ENCODE data around the gene PAFAH1B2.

PAFAH1B2 gene

DNA sequence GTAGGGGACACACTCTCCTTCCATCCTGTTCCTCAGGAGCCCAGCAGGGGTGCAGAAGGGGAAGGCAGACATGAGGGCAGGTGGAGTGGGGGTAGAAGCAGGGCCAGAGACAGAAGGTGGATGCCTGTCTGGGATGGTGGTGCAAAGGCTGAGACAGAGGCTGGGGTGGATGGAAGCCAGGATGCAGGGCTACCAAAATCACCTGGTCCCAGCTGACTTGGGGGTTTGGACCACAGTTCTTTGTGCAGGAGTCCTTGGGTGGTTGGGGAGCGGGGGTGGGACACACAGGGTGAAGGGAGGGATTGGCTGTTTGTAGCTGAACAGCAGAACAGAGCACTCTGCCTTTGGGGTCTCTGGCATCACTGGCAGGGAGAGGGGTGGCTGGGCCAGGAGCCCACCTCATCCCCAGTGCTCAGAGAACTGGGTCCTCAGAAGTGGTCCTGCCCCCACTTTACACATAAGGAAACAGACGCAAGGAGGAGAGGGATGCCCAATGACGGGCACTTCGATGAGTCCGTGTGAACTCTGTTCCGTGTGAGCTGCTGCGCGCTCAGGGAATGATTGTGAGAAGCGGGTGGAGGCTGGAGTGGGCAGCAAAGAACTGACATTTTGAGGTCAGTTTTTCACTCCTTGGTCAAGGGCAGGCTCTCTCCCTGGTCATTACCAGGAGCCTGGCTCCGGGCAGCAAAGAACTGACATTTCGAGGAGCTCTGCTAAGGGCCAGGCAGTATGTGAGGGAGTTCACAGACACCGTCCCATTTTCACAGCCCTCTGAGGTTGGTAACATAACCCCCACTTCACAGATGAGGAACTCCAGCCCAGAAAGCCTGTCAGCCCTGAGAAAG is 56.9 kb downstream of the PAFAH1B2 start:
- H3K4me2 ChIP-seq (ENCODE audit: low read length) = no peak overlapping the region
- no peak overlapping the region for H3K4me3 ChIP-seq (ENCODE audit: low read length)
- no peaks in the 10 kb centered on the region for H3K9me2 ChIP-seq (replicated peaks; ENCODE audit: control insufficient read depth, low read length)
- peaks cover 4% of the 10 kb centered on the region; the same call in 1 of the 2 replicates for H3K36me3 ChIP-seq (ENCODE audit: control insufficient read depth, low read length)
- H3F3A ChIP-seq (ENCODE audit: control insufficient read depth, insufficient read depth) = no peaks in the 10 kb centered on the region
- H3K9me3 ChIP-seq (ENCODE audit: control insufficient read depth, insufficient read depth, low read length) = no peaks in the 10 kb centered on the region
- no peak for TF ChIP-seq EZH2phosphoT487 (IDR thresholded peaks at IDR 0.05; ENCODE audit: borderline replicate concordance, low read length)
- TF ChIP-seq, protein P1, sequence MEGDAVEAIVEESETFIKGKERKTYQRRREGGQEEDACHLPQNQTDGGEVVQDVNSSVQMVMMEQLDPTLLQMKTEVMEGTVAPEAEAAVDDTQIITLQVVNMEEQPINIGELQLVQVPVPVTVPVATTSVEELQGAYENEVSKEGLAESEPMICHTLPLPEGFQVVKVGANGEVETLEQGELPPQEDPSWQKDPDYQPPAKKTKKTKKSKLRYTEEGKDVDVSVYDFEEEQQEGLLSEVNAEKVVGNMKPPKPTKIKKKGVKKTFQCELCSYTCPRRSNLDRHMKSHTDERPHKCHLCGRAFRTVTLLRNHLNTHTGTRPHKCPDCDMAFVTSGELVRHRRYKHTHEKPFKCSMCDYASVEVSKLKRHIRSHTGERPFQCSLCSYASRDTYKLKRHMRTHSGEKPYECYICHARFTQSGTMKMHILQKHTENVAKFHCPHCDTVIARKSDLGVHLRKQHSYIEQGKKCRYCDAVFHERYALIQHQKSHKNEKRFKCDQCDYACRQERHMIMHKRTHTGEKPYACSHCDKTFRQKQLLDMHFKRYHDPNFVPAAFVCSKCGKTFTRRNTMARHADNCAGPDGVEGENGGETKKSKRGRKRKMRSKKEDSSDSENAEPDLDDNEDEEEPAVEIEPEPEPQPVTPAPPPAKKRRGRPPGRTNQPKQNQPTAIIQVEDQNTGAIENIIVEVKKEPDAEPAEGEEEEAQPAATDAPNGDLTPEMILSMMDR (IDR thresholded peaks at IDR 0.05; ENCODE audit: low read depth, low read length, poor library complexity, severe bottlenecking) = no peak
- H4K20me1 ChIP-seq (ENCODE audit: control insufficient read depth, insufficient read depth, low read depth, low read length) = no peaks in the 10 kb centered on the region
- H3K79me2 ChIP-seq (ENCODE audit: control insufficient read depth, low read length) = no peaks in the 10 kb centered on the region
- no peaks in the 10 kb centered on the region for H3K27me3 ChIP-seq (ENCODE audit: control insufficient read depth, low read length)
- no peak overlapping the region for H3K27ac ChIP-seq (ENCODE audit: low read depth, low read length)
- no peaks in the 10 kb centered on the region for H3K4me1 ChIP-seq (ENCODE audit: control insufficient read depth, low read length)

DNA sequence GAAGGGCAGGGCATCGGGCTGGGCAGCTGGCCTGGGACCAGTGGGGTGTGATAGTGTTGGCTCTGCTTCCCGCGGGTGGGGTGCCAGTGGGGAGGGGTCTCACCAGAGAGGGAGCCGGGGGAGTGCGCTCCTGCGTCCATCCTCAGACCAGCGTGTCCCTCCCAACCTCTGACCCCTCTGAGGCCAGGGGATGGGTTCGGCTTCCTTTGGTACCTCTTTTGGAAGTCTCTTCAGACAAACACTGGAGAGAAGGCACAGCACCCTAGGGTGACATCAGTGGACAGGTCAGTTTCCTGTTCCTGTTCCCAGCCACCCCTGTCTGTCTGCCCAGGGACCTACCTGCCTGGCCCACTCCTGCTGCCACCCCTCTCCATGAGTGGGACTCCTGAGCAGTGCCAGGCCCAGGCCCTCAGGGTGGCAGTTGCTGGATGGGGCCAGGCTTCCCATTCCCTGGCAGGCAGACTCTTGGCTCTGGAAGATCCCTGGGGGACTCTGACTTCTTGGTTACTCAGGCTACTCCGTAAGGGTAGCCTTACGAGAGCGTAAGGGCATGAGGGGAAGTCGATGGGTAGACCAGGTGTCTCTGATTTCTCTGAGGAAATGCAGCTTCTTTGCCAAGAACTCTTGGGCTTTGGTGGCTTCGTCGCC is 57.7 kb downstream of the PAFAH1B2 start:
- Histone ChIP-seq H3K4me3 (ENCODE audit: low read length) (no peak overlapping the region), H3K27ac (ENCODE audit: low read depth, low read length) (no peak overlapping the region), H3K4me2 (ENCODE audit: low read length) (no peak overlapping the region), H3K27me3 (ENCODE audit: control insufficient read depth, low read length) (no peaks in the 10 kb centered on the region), H3K79me2 (ENCODE audit: control insufficient read depth, low read length) (no peaks in the 10 kb centered on the region), H3F3A (ENCODE audit: control insufficient read depth, insufficient read depth) (no peaks in the 10 kb centered on the region), H3K9me3 (ENCODE audit: control insufficient read depth, insufficient read depth, low read length) (no peaks in the 10 kb centered on the region), H3K4me1 (ENCODE audit: control insufficient read depth, low read length) (no peaks in the 10 kb centered on the region), H4K20me1 (ENCODE audit: control insufficient read depth, insufficient read depth, low read depth, low read length) (no peaks in the 10 kb centered on the region), H3K36me3 (ENCODE audit: control insufficient read depth, low read length) (peaks cover 4% of the 10 kb centered on the region; the same call in 1 of the 2 replicates), H3K9me2 (replicated peaks; ENCODE audit: control insufficient read depth, low read length) (no peaks in the 10 kb centered on the region)
- TF ChIP-seq, protein P1 (IDR thresholded peaks at IDR 0.05; ENCODE audit: low read depth, low read length, poor library complexity, severe bottlenecking) = no peak
- no peak for TF ChIP-seq EZH2phosphoT487 (IDR thresholded peaks at IDR 0.05; ENCODE audit: borderline replicate concordance, low read length)

DNA sequence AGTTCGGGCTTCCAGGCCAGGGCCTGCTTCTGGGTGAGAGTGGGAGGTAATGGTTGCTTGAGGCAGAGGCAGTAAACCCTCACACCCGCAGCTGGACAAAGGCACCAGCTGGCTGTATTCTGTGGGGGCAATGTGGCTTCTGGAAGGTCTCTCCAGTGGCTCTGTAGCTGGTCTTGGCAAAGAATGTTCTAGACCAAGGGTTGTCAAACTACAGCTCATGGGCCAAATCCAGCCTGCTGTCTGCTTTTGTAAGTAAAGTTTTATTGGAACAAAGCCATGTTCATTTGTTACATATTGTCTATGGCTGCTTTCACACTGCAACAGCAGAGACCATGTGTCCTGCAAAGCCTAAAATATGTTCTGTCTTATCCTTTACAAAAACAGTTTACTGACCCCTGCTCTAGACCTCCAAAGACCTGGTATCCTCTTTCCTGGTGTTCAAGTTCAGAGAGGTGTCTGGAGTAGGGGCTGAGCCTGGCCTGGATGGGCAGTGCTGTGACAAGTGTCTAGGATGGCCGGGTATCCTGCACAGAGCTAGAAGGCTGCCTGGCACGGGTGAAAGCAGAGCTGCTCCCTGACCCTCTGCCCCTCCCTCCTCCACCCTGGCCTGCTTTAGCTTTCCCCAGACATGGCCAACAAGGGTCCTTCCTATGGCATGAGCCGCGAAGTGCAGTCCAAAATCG is 58.4 kb downstream of the PAFAH1B2 start:
- no peaks in the 10 kb centered on the region for H3K79me2 ChIP-seq (ENCODE audit: control insufficient read depth, low read length)
- no peak overlapping the region for H3K27ac ChIP-seq (ENCODE audit: low read depth, low read length)
- no peaks in the 10 kb centered on the region for H3K4me1 ChIP-seq (ENCODE audit: control insufficient read depth, low read length)
- no peaks in the 10 kb centered on the region for H3K27me3 ChIP-seq (ENCODE audit: control insufficient read depth, low read length)
- no peaks in the 10 kb centered on the region for H3K9me2 ChIP-seq (replicated peaks; ENCODE audit: control insufficient read depth, low read length)
- no peaks in the 10 kb centered on the region for H3F3A ChIP-seq (ENCODE audit: control insufficient read depth, insufficient read depth)
- peaks cover 4% of the 10 kb centered on the region; the same call in 1 of the 2 replicates for H3K36me3 ChIP-seq (ENCODE audit: control insufficient read depth, low read length)
- no peak for TF ChIP-seq EZH2phosphoT487 (IDR thresholded peaks at IDR 0.05; ENCODE audit: borderline replicate concordance, low read length)
- TF ChIP-seq, protein P1 (IDR thresholded peaks at IDR 0.05; ENCODE audit: low read depth, low read length, poor library complexity, severe bottlenecking) = no peak
- no peaks in the 10 kb centered on the region for H3K9me3 ChIP-seq (ENCODE audit: control insufficient read depth, insufficient read depth, low read length)
- no peak overlapping the region for H3K4me3 ChIP-seq (ENCODE audit: low read length)
- no peaks in the 10 kb centered on the region for H4K20me1 ChIP-seq (ENCODE audit: control insufficient read depth, insufficient read depth, low read depth, low read length)
- no peak overlapping the region for H3K4me2 ChIP-seq (ENCODE audit: low read length)
